Measurements from ENCODE around the gene CEACAM4. TPM values are rescaled to one million over a fixed set of nuclear protein-coding genes. Genes with fewer than 3 reads are reported as not detected.
"Not testable (repeated sequence)": the region's sequence is repeated elsewhere in the genome, so short reads cannot be mapped to it uniquely, and the experiment has no call there.

CEACAM4 gene
- total and polyA plus RNA-seq, 3 donors from 2014 or later = 0.47 to 1.7 TPM; not detected in 1

DNA sequence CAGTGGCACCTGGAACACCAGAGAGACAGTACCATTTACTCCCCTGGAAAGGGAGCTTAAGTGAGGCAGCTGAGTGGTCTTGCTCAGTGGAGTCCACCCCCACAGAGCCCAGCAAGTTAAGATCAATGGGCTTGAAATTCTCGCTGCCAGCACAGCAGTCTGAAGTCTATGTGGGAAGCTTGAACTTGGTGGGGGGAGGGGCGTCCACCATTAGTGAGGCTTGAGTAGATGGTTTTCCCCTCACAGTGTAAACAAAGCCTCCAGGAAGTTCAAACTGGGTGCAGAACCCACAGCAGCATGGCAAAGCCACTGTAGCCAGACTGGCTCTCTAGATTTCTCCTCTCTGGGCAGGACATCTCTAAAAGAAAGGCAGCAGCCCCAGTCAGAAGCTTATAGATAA is 30.3 kb upstream of the CEACAM4 start:
- TF ChIP-seq, protein P1, sequence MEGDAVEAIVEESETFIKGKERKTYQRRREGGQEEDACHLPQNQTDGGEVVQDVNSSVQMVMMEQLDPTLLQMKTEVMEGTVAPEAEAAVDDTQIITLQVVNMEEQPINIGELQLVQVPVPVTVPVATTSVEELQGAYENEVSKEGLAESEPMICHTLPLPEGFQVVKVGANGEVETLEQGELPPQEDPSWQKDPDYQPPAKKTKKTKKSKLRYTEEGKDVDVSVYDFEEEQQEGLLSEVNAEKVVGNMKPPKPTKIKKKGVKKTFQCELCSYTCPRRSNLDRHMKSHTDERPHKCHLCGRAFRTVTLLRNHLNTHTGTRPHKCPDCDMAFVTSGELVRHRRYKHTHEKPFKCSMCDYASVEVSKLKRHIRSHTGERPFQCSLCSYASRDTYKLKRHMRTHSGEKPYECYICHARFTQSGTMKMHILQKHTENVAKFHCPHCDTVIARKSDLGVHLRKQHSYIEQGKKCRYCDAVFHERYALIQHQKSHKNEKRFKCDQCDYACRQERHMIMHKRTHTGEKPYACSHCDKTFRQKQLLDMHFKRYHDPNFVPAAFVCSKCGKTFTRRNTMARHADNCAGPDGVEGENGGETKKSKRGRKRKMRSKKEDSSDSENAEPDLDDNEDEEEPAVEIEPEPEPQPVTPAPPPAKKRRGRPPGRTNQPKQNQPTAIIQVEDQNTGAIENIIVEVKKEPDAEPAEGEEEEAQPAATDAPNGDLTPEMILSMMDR (IDR thresholded peaks at IDR 0.05) = no peak
- TF ChIP-seq POLR2A (IDR thresholded peaks at IDR 0.05) = no peak
- Histone ChIP-seq H3K27ac (no peak overlapping the region), H3K9me3 (no peaks in the 10 kb centered on the region), H3K4me1 (no peaks in the 10 kb centered on the region), H3K36me3 (ENCODE audit: low read depth, missing control alignments) (no peaks in the 10 kb centered on the region), H3K4me3 (no peak overlapping the region), H3K27me3 (no peaks in the 10 kb centered on the region)
- intact Hi-C loops (cut with DNase I; ENCODE audit: low total_unique reads) = no loop called here
- WGBS, 2 donors = 44 to 49% methylated on average over 2 of the region's 2 CpGs
- no peak for DNase-seq

- H3K36me3 ChIP-seq (ENCODE audit: low read depth, missing control alignments); H3K27ac ChIP-seq; intact Hi-C loops (cut with DNase I; ENCODE audit: low total_unique reads); H3K27me3 ChIP-seq; H3K4me3 ChIP-seq; H3K4me1 ChIP-seq; DNase-seq; H3K9me3 ChIP-seq: not testable (repeated sequence)
- 65% methylated on average over 2 of the region's 2 CpGs; no CpG with 5 or more reads in 1 of the 2 donors for WGBS, 2 donors
Observed at GRCh38 chr19:41656756-41657155, 29.9 kb upstream of the CEACAM4 start.

GRCh38 chr19:41652250-41652649 is 25.4 kb upstream of the CEACAM4 start:
- H3K36me3 ChIP-seq (ENCODE audit: low read depth, missing control alignments) = no peaks in the 10 kb centered on the region
- intact Hi-C loops (cut with DNase I; ENCODE audit: low total_unique reads) = no loop called here
- no peak overlapping the region for H3K4me3 ChIP-seq
- no peak for DNase-seq
- no peaks in the 10 kb centered on the region for H3K9me3 ChIP-seq
- H3K27me3 ChIP-seq = no peaks in the 10 kb centered on the region
- WGBS, 2 donors = 69 to 83% methylated on average over 5 of the region's 5 CpGs
- no peaks in the 10 kb centered on the region for H3K4me1 ChIP-seq
- no peak overlapping the region for H3K27ac ChIP-seq
- TF ChIP-seq, protein P1 (IDR thresholded peaks at IDR 0.05) = no peak

GRCh38 chr19:41649827-41650226 is 23.0 kb upstream of the CEACAM4 start:
- no peak overlapping the region for H3K4me3 ChIP-seq
- 66 to 75% methylated on average over 3 of the region's 3 CpGs for WGBS, 2 donors
- no peak for TF ChIP-seq POLR2A (IDR thresholded peaks at IDR 0.05)
- TF ChIP-seq, protein P1 (IDR thresholded peaks at IDR 0.05) = no peak
- intact Hi-C loops (cut with DNase I; ENCODE audit: low total_unique reads) = no loop called here
- H3K27ac ChIP-seq = no peak overlapping the region
- no peaks in the 10 kb centered on the region for H3K4me1 ChIP-seq
- no peaks in the 10 kb centered on the region for H3K27me3 ChIP-seq
- H3K36me3 ChIP-seq (ENCODE audit: low read depth, missing control alignments) = no peaks in the 10 kb centered on the region
- DNase-seq = no peak
- no peaks in the 10 kb centered on the region for H3K9me3 ChIP-seq

GRCh38 chr19:41646589-41647204 is 19.8 kb upstream of the CEACAM4 start:
- H3K9me3 ChIP-seq = no peaks in the 10 kb centered on the region
- 29 to 46% methylated on average over 14 of the region's 14 CpGs for WGBS, 2 donors
- no peaks in the 10 kb centered on the region for H3K27me3 ChIP-seq
- no peaks in the 10 kb centered on the region for H3K36me3 ChIP-seq (ENCODE audit: low read depth, missing control alignments)
- no peak overlapping the region for H3K4me3 ChIP-seq
- intact Hi-C loops (cut with DNase I; ENCODE audit: low total_unique reads) = no loop called here
- TF ChIP-seq, protein P1 (IDR thresholded peaks at IDR 0.05) = peak in 1 of 3 experiments; percentile 54
- no peak for TF ChIP-seq POLR2A (IDR thresholded peaks at IDR 0.05)
- DNase-seq = peak; percentile 28
- H3K4me1 ChIP-seq = no peaks in the 10 kb centered on the region
- H3K27ac ChIP-seq = no peak overlapping the region

All from testis (tissue), 3 donors.